Body of pancreas (tissue), 4 donors: ENCODE results near the gene HSD11B2.

Source experiments
- POLR2A ChIP-seq, 3 donors: fragments of 450-650 bp; IDR thresholded peaks; one replicate each; pipeline ENCODE4 v1.6.1; 2016; ENCODE audit warnings: antibody characterized with exemption in 3 of 3, mild to moderate bottlenecking in 2 of 3
- TF ChIP-seq, protein P1 (sequence below), 7 experiments: fragments of 450-650 bp in 4 of 7; fragments of 200-600 bp in 3 of 7; sonication (generic) in 3 of 7; IDR thresholded peaks; one replicate each; pipeline ENCODE4 v1.5.1; 2016 to 2019; ENCODE audit warnings: antibody characterized with exemption in 7 of 7

- TF ChIP-seq, protein P1, sequence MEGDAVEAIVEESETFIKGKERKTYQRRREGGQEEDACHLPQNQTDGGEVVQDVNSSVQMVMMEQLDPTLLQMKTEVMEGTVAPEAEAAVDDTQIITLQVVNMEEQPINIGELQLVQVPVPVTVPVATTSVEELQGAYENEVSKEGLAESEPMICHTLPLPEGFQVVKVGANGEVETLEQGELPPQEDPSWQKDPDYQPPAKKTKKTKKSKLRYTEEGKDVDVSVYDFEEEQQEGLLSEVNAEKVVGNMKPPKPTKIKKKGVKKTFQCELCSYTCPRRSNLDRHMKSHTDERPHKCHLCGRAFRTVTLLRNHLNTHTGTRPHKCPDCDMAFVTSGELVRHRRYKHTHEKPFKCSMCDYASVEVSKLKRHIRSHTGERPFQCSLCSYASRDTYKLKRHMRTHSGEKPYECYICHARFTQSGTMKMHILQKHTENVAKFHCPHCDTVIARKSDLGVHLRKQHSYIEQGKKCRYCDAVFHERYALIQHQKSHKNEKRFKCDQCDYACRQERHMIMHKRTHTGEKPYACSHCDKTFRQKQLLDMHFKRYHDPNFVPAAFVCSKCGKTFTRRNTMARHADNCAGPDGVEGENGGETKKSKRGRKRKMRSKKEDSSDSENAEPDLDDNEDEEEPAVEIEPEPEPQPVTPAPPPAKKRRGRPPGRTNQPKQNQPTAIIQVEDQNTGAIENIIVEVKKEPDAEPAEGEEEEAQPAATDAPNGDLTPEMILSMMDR (IDR thresholded peaks at IDR 0.05): no peak
- no peak for TF ChIP-seq POLR2A (IDR thresholded peaks at IDR 0.05)
Observed at GRCh38 chr16:67438824-67439393, 8.0 kb downstream of the HSD11B2 start.
